ENCODE data around the gene TRABD2B. TPM values are rescaled to one million over a fixed set of nuclear protein-coding genes. Genes with fewer than 3 reads are reported as not detected.

Gene TRABD2B
- total and polyA plus RNA-seq, 2 donors (not counting 3 experiments of a cell fraction or from before 2014, with no cell fraction given): not detected

GRCh38 chr1:47765742-47766485 is 231.3 kb downstream of the TRABD2B start:
- dilution Hi-C loops (cut with MboI; ENCODE audit: extremely low pct_ligation_motif_present, low sequenced_read_pairs): no loop called here
- Histone ChIP-seq H3K79me2 (ENCODE audit: control insufficient read depth, insufficient read depth, low read length) (no peaks in the 10 kb centered on the region), H3K4me1 (ENCODE audit: control insufficient read depth, extremely low read depth, insufficient read depth, low read length) (no peaks in the 10 kb centered on the region), H3K4me3 (replicated peaks in 1 of 3; ENCODE audit: insufficient read depth in 1 of 3, low read depth in 1 of 3, low read length in 3 of 3) (no peak overlapping the region), H3K27me3 (ENCODE audit: control insufficient read depth in 2 of 2, insufficient read depth in 2 of 2, low read length in 2 of 2) (no peaks in the 10 kb centered on the region), H2AFZ (ENCODE audit: low read depth, low read length) (no peak overlapping the region), H4K20me1 (replicated peaks; ENCODE audit: control insufficient read depth, extremely low read depth, insufficient read depth, low read length) (no peaks in the 10 kb centered on the region), H3K27ac (ENCODE audit: insufficient read depth, low read depth, low read length) (no peak overlapping the region), H3K9me3 (replicated peaks; ENCODE audit: control insufficient read depth, insufficient read depth, low read length) (no peaks in the 10 kb centered on the region), H3K4me2 (ENCODE audit: insufficient read depth, low read length) (no peak overlapping the region), H3K9me1 (replicated peaks; ENCODE audit: control insufficient read depth, extremely low read depth, insufficient read depth, low read length) (no peaks in the 10 kb centered on the region), H3K9ac (replicated peaks; ENCODE audit: extremely low read depth, insufficient read depth, low read length) (no peak overlapping the region), H3K36me3 (ENCODE audit: control insufficient read depth in 2 of 2, extremely low read depth in 1 of 2, insufficient read depth in 2 of 2, low read length in 2 of 2) (no peaks in the 10 kb centered on the region)
- no peak for DNase-seq (ENCODE audit: low read depth, low spot score)
- intact Hi-C loops (cut with micrococcal nuclease): no loop called here
- FAIRE-seq: no peak
- TF ChIP-seq GATA2 (IDR thresholded peaks at IDR 0.05; ENCODE audit: insufficient read depth, insufficient read length, low read depth, low read length) (no peak), CTCF (IDR thresholded peaks at IDR 0.05; ENCODE audit: extremely low read depth in 1 of 2, insufficient read depth in 1 of 2, low read depth in 1 of 2, low read length in 2 of 2) (no peak), EZH2 (IDR thresholded peaks at IDR 0.05; ENCODE audit: borderline replicate concordance, low read depth, low read length, severe bottlenecking) (no peak), POLR2AphosphoS5 (IDR thresholded peaks at IDR 0.05; ENCODE audit: insufficient read depth, low read depth, low read length) (no peak), POLR2A (IDR thresholded peaks at IDR 0.05; ENCODE audit: low read depth, low read length) (no peak), JUN (IDR thresholded peaks at IDR 0.05; ENCODE audit: borderline replicate concordance, insufficient read depth, insufficient read length, low read depth) (no peak), MYC (IDR thresholded peaks at IDR 0.05; ENCODE audit: low read depth, low read length) (no peak), MAX (IDR thresholded peaks at IDR 0.05; ENCODE audit: insufficient read depth, insufficient read length) (no peak), FOS (IDR thresholded peaks at IDR 0.05; ENCODE audit: borderline replicate concordance, insufficient read depth, low read length) (no peak)
- no TSS peak for BruUV-seq (replicated peaks)
- CTCF ChIA-PET: no interaction called here
- POLR2A ChIA-PET: no interaction called here
